Fibroblast of lung (primary cell): Measurements from ENCODE around the gene COL19A1. TPM values are rescaled to one million over a fixed set of nuclear protein-coding genes. Genes with fewer than 3 reads are reported as not detected.

ENCODE experiments used
- DNase-seq, 2 donors: peaks; one replicate each; pipeline versions ENCODE4 v3.0.0 to v3.0.0-alpha.2; 2010; ENCODE audit warnings: low read depth in 2 of 2
- H2AFZ ChIP-seq: 2 replicates; pipeline ENCODE4 v1.5.1; 2012; ENCODE audit warnings: low read length, control low read depth, inconsistent platforms
- H3K27ac ChIP-seq: 2 replicates; pipeline ENCODE4 v1.5.1; 2011; ENCODE audit warnings: low read length, control low read depth; ENCODE audit not compliant: insufficient read depth
- H3K27me3 ChIP-seq: 2 replicates; pipeline ENCODE4 v1.5.1; 2011; ENCODE audit warnings: mild to moderate bottlenecking, low read length; ENCODE audit not compliant: control insufficient read depth, insufficient read depth
- H3K36me3 ChIP-seq: 2 replicates; pipeline ENCODE4 v1.5.1; 2011; ENCODE audit warnings: low read length; ENCODE audit not compliant: control insufficient read depth, insufficient read depth
- H3K4me1 ChIP-seq: 2 replicates; pipeline ENCODE4 v1.5.1; 2011; ENCODE audit warnings: low read length; ENCODE audit not compliant: control insufficient read depth, insufficient read depth; ENCODE audit errors: extremely low read depth
- H3K4me2 ChIP-seq: 2 replicates; pipeline ENCODE4 v1.5.1; 2011; ENCODE audit warnings: low read length, control low read depth; ENCODE audit not compliant: insufficient read depth; ENCODE audit errors: extremely low read depth
- H3K4me3 ChIP-seq, 4 experiments: fragments of 200-600 bp in 1 of 4; sonication (generic) in 1 of 4; replicated peaks in 1 of 4; 2 replicates each; pipeline ENCODE4 v1.5.1; 2011 to 2016; ENCODE audit warnings: low read length in 4 of 4, low read depth in 3 of 4, mild to moderate bottlenecking in 3 of 4, control low read depth in 2 of 4, inconsistent platforms in 1 of 4, mixed read lengths in 1 of 4; ENCODE audit not compliant: insufficient read depth in 1 of 4; ENCODE audit errors: control extremely low read depth in 1 of 4
- H3K79me2 ChIP-seq: 2 replicates; pipeline ENCODE4 v1.5.1; 2012; ENCODE audit warnings: mild to moderate bottlenecking, low read length, inconsistent platforms; ENCODE audit not compliant: control insufficient read depth, insufficient read depth
- H3K9ac ChIP-seq: 2 replicates; pipeline ENCODE4 v1.5.1; 2011; ENCODE audit warnings: mild to moderate bottlenecking, low read length, control low read depth; ENCODE audit not compliant: insufficient read depth
- H3K9me3 ChIP-seq: 2 replicates; pipeline ENCODE4 v1.5.1; 2012; ENCODE audit warnings: low read depth, low read length; ENCODE audit not compliant: control insufficient read depth, insufficient read depth
- H4K20me1 ChIP-seq: 2 replicates; pipeline ENCODE4 v1.5.1; 2011; ENCODE audit warnings: low read length; ENCODE audit not compliant: control insufficient read depth, insufficient read depth; ENCODE audit errors: extremely low read depth
- EZH2 ChIP-seq: IDR thresholded peaks from 2 replicates; pipeline ENCODE4 v1.5.1; 2012; ENCODE audit warnings: low read length, control low read depth, mild to moderate bottlenecking; ENCODE audit errors: missing control alignments
- polyA plus RNA-seq, 2 donors: library from polyadenylated mRNA; depleted of rRNA in 1 of 2; stranded (reverse) in 1 of 2; unstranded in 1 of 2; fragments of >200 nt; gene quantifications; 2 replicates each; pipeline ENCODE4 v1.2.1, GENCODE V29; 2011 to 2012; ENCODE audit warnings: missing spikeins in 1 of 2
- total RNA-seq: library from RNA; depleted of rRNA; stranded (reverse); fragments of >200 nt; gene quantifications from 2 replicates; pipeline ENCODE4 v1.2.1, GENCODE V29; 2014
- TF ChIP-seq, protein P1 (sequence below), 2 donors: IDR thresholded peaks in 1 of 2; conservative IDR thresholded peaks in 1 of 2; 1 replicate in 1 of 2; 2 replicates in 1 of 2; pipeline ENCODE4 v1.5.1; 2011 to 2012; ENCODE audit warnings: low read length in 2 of 2, control low read depth in 1 of 2, inconsistent platforms in 1 of 2, low read depth in 1 of 2, mild to moderate bottlenecking in 1 of 2

Gene COL19A1
- total and polyA plus RNA-seq, 2 donors (not counting 1 experiment from before 2014, with no cell fraction given), result 0.01 TPM; not detected in 1

DNA sequence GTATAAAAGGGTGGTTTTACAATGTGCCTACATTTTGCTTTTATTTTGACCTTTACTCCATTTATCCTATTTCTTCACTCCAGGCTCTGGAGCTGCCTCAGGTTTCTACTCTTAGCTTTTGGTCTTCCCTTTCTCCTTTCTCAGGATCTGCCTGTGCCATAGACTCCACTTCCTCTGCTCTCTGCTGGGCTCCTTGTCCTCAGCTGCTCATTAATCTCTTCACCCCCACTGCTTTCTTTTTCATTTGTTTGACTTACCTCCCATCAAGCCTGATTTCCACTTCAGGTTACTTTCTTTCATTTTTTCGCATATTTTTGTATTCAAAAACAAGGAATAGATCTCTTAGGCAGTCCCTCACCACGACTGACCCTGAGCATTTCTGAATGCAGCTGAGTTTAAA lies 106.8 kb downstream of the COL19A1 start:
- Histone ChIP-seq H3K9me3 (no peaks in the 10 kb centered on the region), H3K27ac (no peak overlapping the region), H3K36me3 (no peaks in the 10 kb centered on the region), H3K27me3 (no peaks in the 10 kb centered on the region), H3K9ac (no peak overlapping the region), H4K20me1 (no peaks in the 10 kb centered on the region), H3K4me2 (no peak overlapping the region), H3K4me1 (no peaks in the 10 kb centered on the region), H2AFZ (no peak overlapping the region), H3K79me2 (no peaks in the 10 kb centered on the region), H3K4me3 (no peak overlapping the region)
- TF ChIP-seq, protein P1, sequence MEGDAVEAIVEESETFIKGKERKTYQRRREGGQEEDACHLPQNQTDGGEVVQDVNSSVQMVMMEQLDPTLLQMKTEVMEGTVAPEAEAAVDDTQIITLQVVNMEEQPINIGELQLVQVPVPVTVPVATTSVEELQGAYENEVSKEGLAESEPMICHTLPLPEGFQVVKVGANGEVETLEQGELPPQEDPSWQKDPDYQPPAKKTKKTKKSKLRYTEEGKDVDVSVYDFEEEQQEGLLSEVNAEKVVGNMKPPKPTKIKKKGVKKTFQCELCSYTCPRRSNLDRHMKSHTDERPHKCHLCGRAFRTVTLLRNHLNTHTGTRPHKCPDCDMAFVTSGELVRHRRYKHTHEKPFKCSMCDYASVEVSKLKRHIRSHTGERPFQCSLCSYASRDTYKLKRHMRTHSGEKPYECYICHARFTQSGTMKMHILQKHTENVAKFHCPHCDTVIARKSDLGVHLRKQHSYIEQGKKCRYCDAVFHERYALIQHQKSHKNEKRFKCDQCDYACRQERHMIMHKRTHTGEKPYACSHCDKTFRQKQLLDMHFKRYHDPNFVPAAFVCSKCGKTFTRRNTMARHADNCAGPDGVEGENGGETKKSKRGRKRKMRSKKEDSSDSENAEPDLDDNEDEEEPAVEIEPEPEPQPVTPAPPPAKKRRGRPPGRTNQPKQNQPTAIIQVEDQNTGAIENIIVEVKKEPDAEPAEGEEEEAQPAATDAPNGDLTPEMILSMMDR (conservative IDR thresholded peaks at IDR 0.05 in 1 of 2, IDR thresholded peaks at IDR 0.05 in 1 of 2; ENCODE audit: low read depth in 1 of 2, low read length in 2 of 2), result no peak
- no peak for TF ChIP-seq EZH2
- no peak for DNase-seq

DNA sequence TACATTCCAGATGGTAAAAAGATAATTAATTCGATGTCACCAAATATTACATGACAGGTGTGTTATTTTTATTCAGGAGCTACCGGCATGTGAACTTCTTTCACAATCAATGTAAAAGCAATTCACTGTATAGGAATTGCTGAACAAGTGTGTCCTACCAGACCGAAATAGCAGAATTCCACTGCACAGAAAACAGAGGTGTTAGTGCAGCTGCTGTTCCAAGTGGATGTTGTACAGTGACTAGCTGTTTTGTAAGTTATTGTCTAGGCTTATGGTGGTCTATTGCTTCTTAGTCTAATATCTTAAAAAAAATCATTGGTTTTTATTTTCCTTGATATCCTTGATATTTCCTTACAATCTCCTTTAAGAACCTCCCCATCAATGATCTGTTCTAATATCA lies 107.4 kb downstream of the COL19A1 start:
- no peak overlapping the region for H3K27ac ChIP-seq
- no peak for DNase-seq

DNA sequence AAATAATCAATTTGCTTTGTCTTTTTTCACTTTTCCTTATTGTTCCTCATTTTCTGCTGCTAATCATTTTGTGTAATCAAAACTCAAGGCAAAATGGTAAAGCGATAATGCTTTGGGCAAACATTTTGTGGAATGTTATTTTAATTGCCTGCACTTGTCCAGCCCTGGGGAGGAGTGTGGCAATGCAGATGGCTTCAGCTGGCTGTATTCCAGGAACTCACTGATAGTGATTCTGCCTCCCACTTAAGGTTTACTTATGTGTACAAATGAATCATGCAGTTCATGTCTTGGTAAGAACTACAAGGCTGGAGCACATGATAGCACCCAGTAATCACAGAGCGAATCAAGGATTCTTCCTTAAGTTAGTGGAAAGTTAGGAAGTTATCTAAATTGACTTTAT lies 107.8 kb downstream of the COL19A1 start:
- TF ChIP-seq EZH2, result no peak
- TF ChIP-seq, protein P1 (conservative IDR thresholded peaks at IDR 0.05 in 1 of 2, IDR thresholded peaks at IDR 0.05 in 1 of 2; ENCODE audit: low read depth in 1 of 2, low read length in 2 of 2), result no peak
- H3K4me3 ChIP-seq, result no peak overlapping the region
- no peak overlapping the region for H3K9ac ChIP-seq
- no peak overlapping the region for H3K4me2 ChIP-seq
- no peaks in the 10 kb centered on the region for H4K20me1 ChIP-seq
- H3K4me1 ChIP-seq, result no peaks in the 10 kb centered on the region
- H3K36me3 ChIP-seq, result no peaks in the 10 kb centered on the region
- H3K79me2 ChIP-seq, result no peaks in the 10 kb centered on the region
- DNase-seq, result peak; percentile 26 to 43
- no peak overlapping the region for H3K27ac ChIP-seq
- H3K9me3 ChIP-seq, result no peaks in the 10 kb centered on the region
- H2AFZ ChIP-seq, result no peak overlapping the region
- no peaks in the 10 kb centered on the region for H3K27me3 ChIP-seq

More for the DNA sequence above, 107.4 kb downstream of the COL19A1 start:
- Histone ChIP-seq H3K9ac (no peak overlapping the region), H3K9me3 (no peaks in the 10 kb centered on the region), H3K4me1 (no peaks in the 10 kb centered on the region), H3K79me2 (no peaks in the 10 kb centered on the region), H3K4me3 (no peak overlapping the region), H3K36me3 (no peaks in the 10 kb centered on the region), H4K20me1 (no peaks in the 10 kb centered on the region), H2AFZ (no peak overlapping the region), H3K4me2 (no peak overlapping the region), H3K27me3 (no peaks in the 10 kb centered on the region)
- TF ChIP-seq EZH2, result no peak
- TF ChIP-seq, protein P1 (conservative IDR thresholded peaks at IDR 0.05 in 1 of 2, IDR thresholded peaks at IDR 0.05 in 1 of 2; ENCODE audit: low read depth in 1 of 2, low read length in 2 of 2), result no peak
